ENCODE results near the gene TSHZ2.

DNA sequence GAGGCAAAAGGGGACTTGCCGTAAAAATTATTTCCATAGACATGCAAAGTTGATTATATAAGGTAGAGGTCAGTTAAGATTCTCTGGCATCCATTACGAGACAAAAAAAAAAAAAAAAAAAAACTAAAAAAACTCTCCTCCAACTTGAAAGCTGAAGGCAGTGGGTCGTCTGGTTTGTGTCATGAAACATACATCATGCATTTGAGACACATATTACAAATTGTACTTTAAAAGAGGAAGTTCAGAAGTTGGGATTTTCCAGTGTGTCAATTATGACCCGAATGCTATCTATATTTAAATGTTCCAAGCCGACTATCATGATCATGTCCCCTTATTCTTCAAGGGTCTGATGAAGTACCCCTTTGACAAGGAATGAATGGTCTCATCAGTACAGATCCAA is 496.4 kb downstream of the TSHZ2 start:
- TF ChIP-seq, protein P1, sequence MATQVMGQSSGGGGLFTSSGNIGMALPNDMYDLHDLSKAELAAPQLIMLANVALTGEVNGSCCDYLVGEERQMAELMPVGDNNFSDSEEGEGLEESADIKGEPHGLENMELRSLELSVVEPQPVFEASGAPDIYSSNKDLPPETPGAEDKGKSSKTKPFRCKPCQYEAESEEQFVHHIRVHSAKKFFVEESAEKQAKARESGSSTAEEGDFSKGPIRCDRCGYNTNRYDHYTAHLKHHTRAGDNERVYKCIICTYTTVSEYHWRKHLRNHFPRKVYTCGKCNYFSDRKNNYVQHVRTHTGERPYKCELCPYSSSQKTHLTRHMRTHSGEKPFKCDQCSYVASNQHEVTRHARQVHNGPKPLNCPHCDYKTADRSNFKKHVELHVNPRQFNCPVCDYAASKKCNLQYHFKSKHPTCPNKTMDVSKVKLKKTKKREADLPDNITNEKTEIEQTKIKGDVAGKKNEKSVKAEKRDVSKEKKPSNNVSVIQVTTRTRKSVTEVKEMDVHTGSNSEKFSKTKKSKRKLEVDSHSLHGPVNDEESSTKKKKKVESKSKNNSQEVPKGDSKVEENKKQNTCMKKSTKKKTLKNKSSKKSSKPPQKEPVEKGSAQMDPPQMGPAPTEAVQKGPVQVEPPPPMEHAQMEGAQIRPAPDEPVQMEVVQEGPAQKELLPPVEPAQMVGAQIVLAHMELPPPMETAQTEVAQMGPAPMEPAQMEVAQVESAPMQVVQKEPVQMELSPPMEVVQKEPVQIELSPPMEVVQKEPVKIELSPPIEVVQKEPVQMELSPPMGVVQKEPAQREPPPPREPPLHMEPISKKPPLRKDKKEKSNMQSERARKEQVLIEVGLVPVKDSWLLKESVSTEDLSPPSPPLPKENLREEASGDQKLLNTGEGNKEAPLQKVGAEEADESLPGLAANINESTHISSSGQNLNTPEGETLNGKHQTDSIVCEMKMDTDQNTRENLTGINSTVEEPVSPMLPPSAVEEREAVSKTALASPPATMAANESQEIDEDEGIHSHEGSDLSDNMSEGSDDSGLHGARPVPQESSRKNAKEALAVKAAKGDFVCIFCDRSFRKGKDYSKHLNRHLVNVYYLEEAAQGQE (IDR thresholded peaks at IDR 0.05; ENCODE audit: insufficient read depth in 1 of 2, low read depth in 2 of 2, low read length in 2 of 2): no peak
- TF ChIP-seq POLR2AphosphoS5 (IDR thresholded peaks at IDR 0.05; ENCODE audit: low read depth, low read length): no peak
- no peak for TF ChIP-seq TAF1 (IDR thresholded peaks at IDR 0.05; ENCODE audit: borderline replicate concordance, insufficient read depth, low read length)
- no peak for TF ChIP-seq SIN3A (IDR thresholded peaks at IDR 0.05; ENCODE audit: borderline replicate concordance, insufficient read depth, low read length)
- TF ChIP-seq FOXP2 (optimal IDR thresholded peaks at IDR 0.05; ENCODE audit: borderline replicate concordance, extremely low read depth, extremely low read length, insufficient read depth): no peak

Measured in PFSK-1 (cell line).